Brain microvascular endothelial cell (primary cell): Measurements from ENCODE around the gene DKK3.

Experiments used
- DNase-seq: peaks from one replicate; pipeline ENCODE4 v3.0.0-alpha.2; 2020
- H3K27ac ChIP-seq: fragments of 250-450 bp; sonication (Bioruptor Pico); 2 replicates; pipeline ENCODE4 v1.5.1; 2020; ENCODE audit warnings: mild to moderate bottlenecking, moderate library complexity
- H3K27me3 ChIP-seq: fragments of 250-450 bp; sonication (Bioruptor Pico); replicated peaks from 2 replicates; pipeline ENCODE4 v1.5.1; 2020; ENCODE audit warnings: mild to moderate bottlenecking
- H3K36me3 ChIP-seq: fragments of 250-450 bp; sonication (Bioruptor Pico); replicated peaks from 2 replicates; pipeline ENCODE4 v1.5.1; 2020; ENCODE audit warnings: mild to moderate bottlenecking
- H3K4me3 ChIP-seq: 2 replicates; pipeline ENCODE4 v1.5.1; 2011; ENCODE audit warnings: low read depth, mild to moderate bottlenecking, control low read depth, low read length, moderate library complexity
- in situ Hi-C: cut with HindIII; loops from 2 replicates; pipeline ENCODE4 v1.10.0; 2017; ENCODE audit warnings: low sequenced_read_pairs, low pct_ligation_motif_present
- TF ChIP-seq, protein P1 (sequence below): IDR thresholded peaks from 2 replicates; pipeline ENCODE4 v1.5.1; 2011; ENCODE audit warnings: low read depth, mild to moderate bottlenecking, moderate library complexity, low read length, control low read depth, inconsistent platforms; ENCODE audit errors: missing control alignments

Gene DKK3

DNA sequence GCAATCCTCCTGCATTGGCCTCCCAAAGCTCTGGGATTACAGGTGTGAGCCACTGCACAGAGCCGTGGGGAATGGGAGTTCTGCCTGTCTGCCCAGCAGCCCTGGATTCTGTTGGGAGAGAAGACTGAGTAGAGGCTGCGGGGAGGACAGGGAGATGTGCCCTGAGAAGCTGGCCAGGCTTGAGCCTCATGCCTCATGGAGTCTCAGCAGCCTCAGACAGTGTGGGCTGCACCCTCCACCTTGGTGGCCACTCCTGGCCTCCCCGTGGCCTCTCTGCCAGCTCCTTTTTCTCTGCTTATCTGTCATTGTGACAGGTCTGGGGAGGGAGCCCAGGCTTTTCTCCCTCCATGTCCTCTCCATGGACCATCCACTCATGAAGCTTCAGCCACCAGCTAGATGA is 43.2 kb downstream of the DKK3 start:
- Histone ChIP-seq H3K27me3 (no peaks in the 10 kb centered on the region), H3K27ac (no peak overlapping the region), H3K36me3 (no peaks in the 10 kb centered on the region), H3K4me3 (no peak overlapping the region)
- in situ Hi-C loops = no loop called here
- DNase-seq = no peak
- TF ChIP-seq, protein P1, sequence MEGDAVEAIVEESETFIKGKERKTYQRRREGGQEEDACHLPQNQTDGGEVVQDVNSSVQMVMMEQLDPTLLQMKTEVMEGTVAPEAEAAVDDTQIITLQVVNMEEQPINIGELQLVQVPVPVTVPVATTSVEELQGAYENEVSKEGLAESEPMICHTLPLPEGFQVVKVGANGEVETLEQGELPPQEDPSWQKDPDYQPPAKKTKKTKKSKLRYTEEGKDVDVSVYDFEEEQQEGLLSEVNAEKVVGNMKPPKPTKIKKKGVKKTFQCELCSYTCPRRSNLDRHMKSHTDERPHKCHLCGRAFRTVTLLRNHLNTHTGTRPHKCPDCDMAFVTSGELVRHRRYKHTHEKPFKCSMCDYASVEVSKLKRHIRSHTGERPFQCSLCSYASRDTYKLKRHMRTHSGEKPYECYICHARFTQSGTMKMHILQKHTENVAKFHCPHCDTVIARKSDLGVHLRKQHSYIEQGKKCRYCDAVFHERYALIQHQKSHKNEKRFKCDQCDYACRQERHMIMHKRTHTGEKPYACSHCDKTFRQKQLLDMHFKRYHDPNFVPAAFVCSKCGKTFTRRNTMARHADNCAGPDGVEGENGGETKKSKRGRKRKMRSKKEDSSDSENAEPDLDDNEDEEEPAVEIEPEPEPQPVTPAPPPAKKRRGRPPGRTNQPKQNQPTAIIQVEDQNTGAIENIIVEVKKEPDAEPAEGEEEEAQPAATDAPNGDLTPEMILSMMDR = no peak

DNA sequence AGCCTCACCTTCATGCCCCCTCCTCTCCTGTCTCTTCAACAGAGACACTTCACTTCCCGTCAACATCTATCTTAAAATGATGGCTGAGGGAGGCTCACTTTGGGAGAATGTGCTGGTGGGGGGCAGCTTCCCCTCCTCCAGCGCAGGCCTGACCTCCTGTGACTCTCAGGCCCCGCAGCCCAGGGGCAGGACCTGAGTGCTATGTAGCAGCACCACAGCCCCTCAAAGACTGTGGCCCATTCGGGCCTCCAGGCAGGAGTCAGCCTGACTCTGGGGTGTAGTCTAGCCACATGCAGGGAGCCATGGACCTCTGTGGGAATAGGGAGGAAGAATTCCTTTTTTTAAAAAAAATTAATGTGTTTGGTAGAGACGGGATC is 43.7 kb downstream of the DKK3 start:
- Histone ChIP-seq H3K4me3 (no peak overlapping the region), H3K27me3 (no peaks in the 10 kb centered on the region), H3K27ac (no peak overlapping the region), H3K36me3 (no peaks in the 10 kb centered on the region)
- in situ Hi-C loops = no loop called here
- DNase-seq = no peak
- TF ChIP-seq, protein P1 = no peak

DNA sequence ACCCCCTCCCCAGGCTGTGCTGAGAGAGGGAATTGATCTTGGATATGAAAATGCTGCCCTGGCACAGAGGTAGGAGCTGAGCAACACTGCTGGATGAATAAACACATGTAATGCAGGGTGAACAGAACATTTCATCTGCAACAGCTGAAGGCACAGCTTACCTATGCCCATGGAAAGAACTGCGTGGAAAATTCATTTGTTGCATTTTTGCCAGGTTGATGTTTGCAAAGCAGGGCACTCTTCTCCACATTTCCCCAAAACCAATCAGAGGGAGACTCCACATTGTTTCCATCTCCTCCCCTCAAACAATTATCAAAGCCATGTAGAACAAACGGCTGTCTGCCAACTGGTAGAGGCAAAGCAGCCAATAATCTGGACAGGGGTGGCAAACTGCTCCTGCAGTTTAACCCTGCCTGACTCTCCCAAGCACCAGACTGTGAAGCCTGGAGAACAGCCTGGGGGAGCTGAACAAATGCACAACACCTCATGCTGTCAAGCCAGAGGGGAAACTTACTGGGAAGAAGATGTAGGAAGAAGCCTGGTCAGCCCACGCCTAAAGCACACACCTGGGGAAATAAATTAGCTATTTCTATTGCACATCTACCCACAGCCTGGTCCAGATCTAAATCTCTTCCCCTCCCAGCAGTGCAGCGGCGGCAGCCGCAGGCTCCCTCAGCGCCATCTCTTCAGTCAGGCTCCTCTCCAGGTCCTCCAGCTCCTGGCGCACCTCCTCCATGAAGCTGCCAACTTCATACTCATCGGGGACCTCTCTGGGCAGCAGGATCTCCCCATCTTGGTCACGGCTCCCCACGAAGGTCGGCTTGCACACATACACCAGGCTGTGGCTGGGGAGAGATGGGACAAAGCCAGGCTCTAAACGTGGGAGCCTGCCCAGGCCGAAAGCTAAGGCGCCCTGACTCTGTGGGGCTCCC is 44.3 kb downstream of the DKK3 start:
- Histone ChIP-seq H3K27me3 (no peaks in the 10 kb centered on the region), H3K36me3 (no peaks in the 10 kb centered on the region), H3K27ac (no peak overlapping the region), H3K4me3 (no peak overlapping the region)
- in situ Hi-C loops = no loop called here
- no peak for DNase-seq
- TF ChIP-seq, protein P1 = no peak

DNA sequence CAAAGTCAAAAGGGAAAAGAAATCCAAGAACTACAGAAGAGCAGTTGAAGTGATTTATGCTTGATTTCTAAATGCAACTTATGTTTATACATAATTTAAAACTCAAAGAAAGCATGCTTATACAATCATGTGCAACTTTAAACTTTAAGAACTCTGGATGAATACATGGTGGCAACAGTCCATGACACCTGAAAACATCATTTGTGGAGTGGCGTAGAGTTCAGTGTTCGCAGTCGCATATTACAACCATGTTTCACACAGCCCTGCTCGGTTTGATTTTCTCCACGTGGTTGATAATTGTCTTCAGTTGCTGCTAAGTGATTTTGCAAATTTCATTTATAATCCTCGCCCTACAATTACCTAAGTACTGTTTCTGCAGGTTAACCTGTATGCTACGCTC is 45.4 kb downstream of the DKK3 start:
- Histone ChIP-seq H3K27me3 (no peaks in the 10 kb centered on the region), H3K4me3 (no peak overlapping the region), H3K36me3 (no peaks in the 10 kb centered on the region), H3K27ac (no peak overlapping the region)
- in situ Hi-C loops = no loop called here
- DNase-seq = no peak
- TF ChIP-seq, protein P1 = no peak

DNA sequence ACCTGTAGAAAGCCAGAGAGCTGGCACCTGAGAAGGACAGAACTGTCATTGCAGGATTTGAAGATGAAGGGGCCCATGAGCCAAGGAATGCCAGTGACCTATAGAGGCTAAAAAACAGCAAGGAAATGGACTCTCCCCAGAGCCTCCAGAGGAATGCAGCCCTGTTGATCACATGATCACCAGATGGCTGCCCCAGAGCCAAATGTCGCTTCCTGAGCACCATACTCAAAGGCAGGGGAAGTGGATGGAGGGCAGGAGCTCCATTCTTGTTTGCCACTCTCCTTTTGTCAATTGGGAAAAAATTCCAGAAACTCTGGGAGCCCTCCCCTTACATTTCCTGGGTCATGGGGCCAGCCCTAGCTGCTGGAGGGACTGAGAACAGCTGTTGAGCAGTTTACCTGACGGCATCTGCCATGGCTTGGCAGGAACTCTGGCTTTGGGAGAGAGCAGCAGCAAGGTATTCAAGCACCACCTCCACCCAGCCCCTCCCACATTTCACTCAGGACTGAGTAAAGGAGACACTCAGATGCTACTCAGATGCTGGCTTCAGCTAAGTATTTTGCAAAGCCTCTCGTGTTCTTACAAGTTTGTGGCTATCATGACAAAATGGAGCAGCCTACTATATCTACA is 46.9 kb downstream of the DKK3 start:
- no peaks in the 10 kb centered on the region for H3K27me3 ChIP-seq
- no peak overlapping the region for H3K4me3 ChIP-seq
- H3K36me3 ChIP-seq = peaks cover 7% of the 10 kb centered on the region
- no peak for DNase-seq
- no peak overlapping the region for H3K27ac ChIP-seq
- TF ChIP-seq, protein P1 = no peak
- in situ Hi-C loops = no loop called here
